Stimulated activated CD4-positive, alpha-beta T cell treated with anti-CD3 and anti-CD28 coated beads, TNF-alpha, amount 100 ng/mL, for 1 hour (primary cell): ENCODE data around the gene PPP6R2.
A peak's percentile ranks its signal among the peaks of the same experiment; 100 is the strongest.
"Not testable (repeated sequence)": the region's sequence is repeated elsewhere in the genome, so short reads cannot be mapped to it uniquely, and the experiment has no call there.

ENCODE experiments used
- DNase-seq, 3 donors: peaks; one replicate each; pipeline ENCODE4 v3.0.0-alpha.2; 2020; ENCODE audit warnings: low read depth in 3 of 3, low spot score in 1 of 3

Gene PPP6R2

GRCh38 chr22:50339945-50340879 is 2.9 kb upstream of the PPP6R2 start:
- no peak for DNase-seq

GRCh38 chr22:50341977-50342650 is 1.0 kb upstream of the PPP6R2 start:
- peak; percentile 63 to 79 (median 67) for DNase-seq

GRCh38 chr22:50343541-50343935 is 411 bp downstream of the PPP6R2 start:
- DNase-seq, result no peak

- no peak for DNase-seq
Measured at GRCh38 chr22:50346470-50346869, 3.3 kb downstream of the PPP6R2 start.

GRCh38 chr22:50347157-50347556 is 4.0 kb downstream of the PPP6R2 start:
- DNase-seq, result no peak

GRCh38 chr22:50348058-50348457 is 4.9 kb downstream of the PPP6R2 start:
- DNase-seq, result no peak

GRCh38 chr22:50356186-50356585 is 13.1 kb downstream of the PPP6R2 start:
- DNase-seq, result no peak

GRCh38 chr22:50357222-50357621 is 14.1 kb downstream of the PPP6R2 start:
- DNase-seq, result no peak

GRCh38 chr22:50357756-50358155 is 14.6 kb downstream of the PPP6R2 start:
- no peak for DNase-seq

GRCh38 chr22:50360578-50360977 is 17.5 kb downstream of the PPP6R2 start:
- DNase-seq, result no peak

GRCh38 chr22:50361222-50361621 is 18.1 kb downstream of the PPP6R2 start:
- DNase-seq, result no peak

- DNase-seq, result no peak
Measured at GRCh38 chr22:50361688-50362087, 18.6 kb downstream of the PPP6R2 start.

- no peak for DNase-seq
Measured at GRCh38 chr22:50363166-50363802, 20.2 kb downstream of the PPP6R2 start.

- not testable (repeated sequence) for DNase-seq
Measured at GRCh38 chr22:50363803-50364194, 20.7 kb downstream of the PPP6R2 start.

- DNase-seq, result no peak
Measured at GRCh38 chr22:50367778-50368500, 24.8 kb downstream of the PPP6R2 start.

- no peak for DNase-seq
Measured at GRCh38 chr22:50371101-50371648, 28.0 kb downstream of the PPP6R2 start.

GRCh38 chr22:50376085-50376651 is 33.0 kb downstream of the PPP6R2 start:
- DNase-seq, result no peak

GRCh38 chr22:50381021-50381555 is 38.0 kb downstream of the PPP6R2 start:
- DNase-seq, result not testable (repeated sequence)

GRCh38 chr22:50396751-50397370 is 53.7 kb downstream of the PPP6R2 start:
- no peak for DNase-seq
